Spinal cord (tissue), 10 donors: ENCODE data around the gene USP51. TPM values are rescaled to one million over a fixed set of nuclear protein-coding genes. Genes with fewer than 3 reads are reported as not detected.
A peak's percentile ranks its signal among the peaks of the same experiment; 100 is the strongest.
"Not testable (repeated sequence)": the region's sequence is repeated elsewhere in the genome, so short reads cannot be mapped to it uniquely, and the experiment has no call there.

Experiments used
- DNase-seq, 6 donors: peaks; one replicate each; pipeline versions ENCODE4 v3.0.0 to v3.0.0-alpha.2; 2013 to 2015; ENCODE audit warnings: low spot score in 6 of 6, low read depth in 4 of 6
- H3K27ac ChIP-seq: one replicate; pipeline ENCODE4 v1.5.1; 2013; ENCODE audit warnings: low read depth, low read length, control low read depth
- H3K27me3 ChIP-seq: one replicate; pipeline ENCODE4 v1.6.1; 2013; ENCODE audit warnings: low read length; ENCODE audit not compliant: control insufficient read depth, insufficient read depth
- H3K36me3 ChIP-seq: one replicate; pipeline ENCODE4 v1.6.1; 2013; ENCODE audit warnings: low read length; ENCODE audit not compliant: control insufficient read depth, insufficient read depth
- H3K4me1 ChIP-seq: one replicate; pipeline ENCODE4 v1.6.1; 2013; ENCODE audit warnings: low read length; ENCODE audit not compliant: control insufficient read depth, insufficient read depth
- H3K4me3 ChIP-seq: one replicate; pipeline ENCODE4 v1.5.1; 2013; ENCODE audit warnings: low read depth, low read length, control low read depth
- H3K9me3 ChIP-seq: one replicate; pipeline ENCODE4 v1.6.1; 2013; ENCODE audit warnings: low read length; ENCODE audit not compliant: control insufficient read depth, insufficient read depth
- WGBS: methylation state at CpG from one replicate; pipeline ENCODE4 v1.1.5; 2013; ENCODE audit warnings: missing lambda C conversion rate; ENCODE audit not compliant: insufficient coverage; 5-methylcytosine and 5-hydroxymethylcytosine counted together
- polyA plus RNA-seq, 2 donors: library from polyadenylated mRNA; unstranded; fragments of 120-200 nt; gene quantifications; one replicate each; pipeline ENCODE4 v1.2.1, GENCODE V29; 2013; ENCODE audit not compliant: insufficient read length in 2 of 2
- total RNA-seq, 2 donors: library from RNA; depleted of rRNA in 1 of 2; stranded (reverse); fragments of 120-200 nt in 1 of 2; fragments of >200 nt in 1 of 2; gene quantifications; one replicate each; pipeline versions ENCODE4 v1.2.3 to v1.2.4, GENCODE V29; 2013 to 2014
- donor health status: healthy.

Gene USP51
- total and polyA plus RNA-seq, 4 donors, result 4.3 to 12.0 (median 7.5) TPM

GRCh38 chrX:55480390-55481062 is 9.1 kb downstream of the USP51 start:
- no peaks in the 10 kb centered on the region for H3K36me3 ChIP-seq
- no CpG with 5 or more reads among the region's 3 CpGs for WGBS
- no peak overlapping the region for H3K27ac ChIP-seq
- H3K4me1 ChIP-seq, result no peaks in the 10 kb centered on the region
- DNase-seq, result no peak
- no peaks in the 10 kb centered on the region for H3K27me3 ChIP-seq
- H3K4me3 ChIP-seq, result no peak overlapping the region
- no peaks in the 10 kb centered on the region for H3K9me3 ChIP-seq

GRCh38 chrX:55479956-55480355 is 9.7 kb downstream of the USP51 start:
- not testable (repeated sequence) for H3K9me3 ChIP-seq, H3K4me1 ChIP-seq, H3K27me3 ChIP-seq, H3K27ac ChIP-seq, H3K4me3 ChIP-seq, DNase-seq, H3K36me3 ChIP-seq
- 80% methylated on average over 1 of the region's 8 CpGs for WGBS

GRCh38 chrX:55465791-55466190 is 23.9 kb downstream of the USP51 start:
- H3K4me3 ChIP-seq, DNase-seq, H3K4me1 ChIP-seq, H3K27me3 ChIP-seq, H3K9me3 ChIP-seq, H3K27ac ChIP-seq, H3K36me3 ChIP-seq: not testable (repeated sequence)
- WGBS, result no CpG with 5 or more reads among the region's 5 CpGs

- WGBS, result no CpG with 5 or more reads among the region's 5 CpGs
- H3K9me3 ChIP-seq, DNase-seq, H3K27me3 ChIP-seq, H3K36me3 ChIP-seq, H3K4me3 ChIP-seq, H3K4me1 ChIP-seq, H3K27ac ChIP-seq: not testable (repeated sequence)
Measured at GRCh38 chrX:55465108-55465507, 24.5 kb downstream of the USP51 start.

GRCh38 chrX:55464050-55464449 is 25.6 kb downstream of the USP51 start:
- H3K4me1 ChIP-seq, H3K36me3 ChIP-seq, DNase-seq, H3K9me3 ChIP-seq, H3K4me3 ChIP-seq, H3K27me3 ChIP-seq, H3K27ac ChIP-seq: not testable (repeated sequence)
- no CpG with 5 or more reads among the region's 5 CpGs for WGBS

GRCh38 chrX:55459926-55460325 is 29.7 kb downstream of the USP51 start:
- not testable (repeated sequence) for H3K27me3 ChIP-seq, DNase-seq, H3K4me3 ChIP-seq, H3K9me3 ChIP-seq, H3K36me3 ChIP-seq, H3K27ac ChIP-seq, H3K4me1 ChIP-seq
- no CpG with 5 or more reads among the region's 4 CpGs for WGBS

GRCh38 chrX:55459426-55459825 is 30.2 kb downstream of the USP51 start:
- H3K9me3 ChIP-seq, H3K36me3 ChIP-seq, H3K27me3 ChIP-seq, H3K4me1 ChIP-seq, DNase-seq, H3K27ac ChIP-seq, H3K4me3 ChIP-seq: not testable (repeated sequence)
- no CpG with 5 or more reads among the region's 5 CpGs for WGBS

GRCh38 chrX:55455708-55456107 is 33.9 kb downstream of the USP51 start:
- not testable (repeated sequence) for DNase-seq, H3K4me1 ChIP-seq, H3K4me3 ChIP-seq, H3K27me3 ChIP-seq, H3K27ac ChIP-seq, H3K9me3 ChIP-seq, H3K36me3 ChIP-seq
- WGBS, result no CpG with 5 or more reads among the region's 6 CpGs

- no peaks in the 10 kb centered on the region for H3K4me1 ChIP-seq
- no peaks in the 10 kb centered on the region for H3K9me3 ChIP-seq
- peak overlapping the region; percentile 91 for H3K27ac ChIP-seq
- DNase-seq, result peak in 1 of 6 donors; percentile 39
- peak overlapping the region; percentile 68 for H3K4me3 ChIP-seq
- no peaks in the 10 kb centered on the region for H3K27me3 ChIP-seq
- no peaks in the 10 kb centered on the region for H3K36me3 ChIP-seq
- 49% methylated on average over 9 of the region's 9 CpGs for WGBS
Measured at GRCh38 chrX:55452833-55453124, 36.9 kb downstream of the USP51 start.

GRCh38 chrX:55451990-55452832 is 37.4 kb downstream of the USP51 start, which contains the start of gene MAGEH1:
Gene MAGEH1, plus strand, starts transcription at chrX:55452127. Its CDS starts 248 bp downstream, at chrX:55452375.
- Histone ChIP-seq H3K4me1 (no peaks in the 10 kb centered on the region), H3K9me3 (no peaks in the 10 kb centered on the region), H3K27ac (peak within 1 kb of the TSS; percentile 91), H3K27me3 (no peaks in the 10 kb centered on the region), H3K36me3 (no peaks in the 10 kb centered on the region), H3K4me3 (peak within 1 kb of the TSS; percentile 68)
- peak in 5 of 6 donors; percentile 66 to 97 (median 82) for DNase-seq
- WGBS, result 33% methylated on average over 42 of the region's 43 CpGs
